ENCODE data around the gene ABCA10. TPM values are rescaled to one million over a fixed set of nuclear protein-coding genes. Genes with fewer than 3 reads are reported as not detected.

The ABCA10 gene
- polyA plus RNA-seq, 2 of the 4 experiments (the other 2 are of a cell fraction), result 0.22 to 0.66 TPM

DNA sequence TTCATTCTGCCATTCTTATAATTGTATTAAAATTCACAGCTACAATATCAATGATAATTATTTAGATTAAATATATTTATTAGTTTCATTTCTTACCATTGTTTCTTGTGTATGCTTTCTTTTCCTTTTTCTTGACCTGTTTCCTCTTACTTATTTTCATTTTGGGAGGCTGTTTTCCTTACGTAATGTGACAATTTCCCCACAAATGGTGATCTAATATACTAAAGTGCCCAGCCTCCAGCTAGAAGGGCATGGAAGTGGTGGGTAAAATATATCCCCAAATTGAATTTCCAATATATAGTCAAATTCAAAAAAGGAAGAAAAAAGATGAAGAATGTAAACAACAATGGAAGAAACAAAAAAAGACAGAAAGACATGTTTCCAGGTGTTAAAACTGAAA lies 85.5 kb downstream of the ABCA10 start:
- DNase-seq (ENCODE audit: low read depth in 1 of 2, low spot score in 1 of 2) (no peak), ATAC-seq (no peak), FAIRE-seq (no peak)
- TF ChIP-seq, protein P1, sequence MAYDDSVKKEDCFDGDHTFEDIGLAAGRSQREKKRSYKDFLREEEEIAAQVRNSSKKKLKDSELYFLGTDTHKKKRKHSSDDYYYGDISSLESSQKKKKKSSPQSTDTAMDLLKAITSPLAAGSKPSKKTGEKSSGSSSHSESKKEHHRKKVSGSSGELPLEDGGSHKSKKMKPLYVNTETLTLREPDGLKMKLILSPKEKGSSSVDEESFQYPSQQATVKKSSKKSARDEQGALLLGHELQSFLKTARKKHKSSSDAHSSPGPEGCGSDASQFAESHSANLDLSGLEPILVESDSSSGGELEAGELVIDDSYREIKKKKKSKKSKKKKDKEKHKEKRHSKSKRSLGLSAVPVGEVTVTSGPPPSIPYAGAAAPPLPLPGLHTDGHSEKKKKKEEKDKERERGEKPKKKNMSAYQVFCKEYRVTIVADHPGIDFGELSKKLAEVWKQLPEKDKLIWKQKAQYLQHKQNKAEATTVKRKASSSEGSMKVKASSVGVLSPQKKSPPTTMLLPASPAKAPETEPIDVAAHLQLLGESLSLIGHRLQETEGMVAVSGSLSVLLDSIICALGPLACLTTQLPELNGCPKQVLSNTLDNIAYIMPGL (CRISPR knock-in tag; IDR thresholded peaks at IDR 0.05; ENCODE audit: borderline replicate concordance), result no peak
- no peak for TF ChIP-seq RAD21 (conservative IDR thresholded peaks at IDR 0.05 in 1 of 2, IDR thresholded peaks at IDR 0.05 in 1 of 2)
- no peak for TF ChIP-seq CHD4 (IDR thresholded peaks at IDR 0.05; ENCODE audit: borderline replicate concordance)
- TF ChIP-seq, protein P2, sequence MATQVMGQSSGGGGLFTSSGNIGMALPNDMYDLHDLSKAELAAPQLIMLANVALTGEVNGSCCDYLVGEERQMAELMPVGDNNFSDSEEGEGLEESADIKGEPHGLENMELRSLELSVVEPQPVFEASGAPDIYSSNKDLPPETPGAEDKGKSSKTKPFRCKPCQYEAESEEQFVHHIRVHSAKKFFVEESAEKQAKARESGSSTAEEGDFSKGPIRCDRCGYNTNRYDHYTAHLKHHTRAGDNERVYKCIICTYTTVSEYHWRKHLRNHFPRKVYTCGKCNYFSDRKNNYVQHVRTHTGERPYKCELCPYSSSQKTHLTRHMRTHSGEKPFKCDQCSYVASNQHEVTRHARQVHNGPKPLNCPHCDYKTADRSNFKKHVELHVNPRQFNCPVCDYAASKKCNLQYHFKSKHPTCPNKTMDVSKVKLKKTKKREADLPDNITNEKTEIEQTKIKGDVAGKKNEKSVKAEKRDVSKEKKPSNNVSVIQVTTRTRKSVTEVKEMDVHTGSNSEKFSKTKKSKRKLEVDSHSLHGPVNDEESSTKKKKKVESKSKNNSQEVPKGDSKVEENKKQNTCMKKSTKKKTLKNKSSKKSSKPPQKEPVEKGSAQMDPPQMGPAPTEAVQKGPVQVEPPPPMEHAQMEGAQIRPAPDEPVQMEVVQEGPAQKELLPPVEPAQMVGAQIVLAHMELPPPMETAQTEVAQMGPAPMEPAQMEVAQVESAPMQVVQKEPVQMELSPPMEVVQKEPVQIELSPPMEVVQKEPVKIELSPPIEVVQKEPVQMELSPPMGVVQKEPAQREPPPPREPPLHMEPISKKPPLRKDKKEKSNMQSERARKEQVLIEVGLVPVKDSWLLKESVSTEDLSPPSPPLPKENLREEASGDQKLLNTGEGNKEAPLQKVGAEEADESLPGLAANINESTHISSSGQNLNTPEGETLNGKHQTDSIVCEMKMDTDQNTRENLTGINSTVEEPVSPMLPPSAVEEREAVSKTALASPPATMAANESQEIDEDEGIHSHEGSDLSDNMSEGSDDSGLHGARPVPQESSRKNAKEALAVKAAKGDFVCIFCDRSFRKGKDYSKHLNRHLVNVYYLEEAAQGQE (IDR thresholded peaks at IDR 0.05), result no peak
- TF ChIP-seq RNF2 (IDR thresholded peaks at IDR 0.05; ENCODE audit: borderline replicate concordance, low read depth), result no peak
- TF ChIP-seq NFE2L2 (conservative IDR thresholded peaks at IDR 0.05; ENCODE audit: low read length), result no peak
- TF ChIP-seq E2F6 (IDR thresholded peaks at IDR 0.05; ENCODE audit: borderline replicate concordance, low read depth), result no peak
- TF ChIP-seq TP53 (CRISPR knock-in tag; IDR thresholded peaks at IDR 0.05), result no peak
- TF ChIP-seq SREBF2 (IDR thresholded peaks at IDR 0.05), result no peak
- no peak for TF ChIP-seq EHMT2 (IDR thresholded peaks at IDR 0.05; ENCODE audit: low read depth)
- no peak for TF ChIP-seq HOXA7 (CRISPR knock-in tag; IDR thresholded peaks at IDR 0.05)
- no peak for TF ChIP-seq RARB (CRISPR knock-in tag; IDR thresholded peaks at IDR 0.05)
- TF ChIP-seq HDAC2 (IDR thresholded peaks at IDR 0.05), result no peak
- TF ChIP-seq ZSCAN20 (CRISPR knock-in tag; IDR thresholded peaks at IDR 0.05), result no peak
- TF ChIP-seq SMC3 (IDR thresholded peaks at IDR 0.05), result no peak
- TF ChIP-seq TFCP2L1 (CRISPR knock-in tag; IDR thresholded peaks at IDR 0.05), result no peak
- WGBS (ENCODE audit: missing lambda C conversion rate), result 87% methylated on average over 1 of the region's 1 CpG
- no peaks in the 10 kb centered on the region for H3K9me3 ChIP-seq
- ChIA-PET CTCF (no interaction called here), POLR2A (no interaction called here)
- H3K4me2 ChIP-seq, result peak overlapping the region; percentile 17; the same call in 2 of the 3 replicates
- H3K27ac ChIP-seq, result no peak overlapping the region
- H3K4me3 ChIP-seq, result no peak overlapping the region
- peaks cover 8% of the 10 kb centered on the region; the same call in 2 of the 3 replicates for H3K4me1 ChIP-seq

- DNase-seq (ENCODE audit: low read depth in 1 of 2, low spot score in 1 of 2), result no peak
- peak overlapping the region; percentile 44 for H3K4me2 ChIP-seq
- TF ChIP-seq ESRRA (IDR thresholded peaks at IDR 0.05; ENCODE audit: borderline replicate concordance, low read length), result no peak
- TF ChIP-seq CHD2 (IDR thresholded peaks at IDR 0.05; ENCODE audit: low read length, partially characterized antibody), result no peak
- TF ChIP-seq FOSL2 (IDR thresholded peaks at IDR 0.05), result no peak
- no peak for TF ChIP-seq FOSL2 (CRISPR knock-in tag; IDR thresholded peaks at IDR 0.05)
- no peak for TF ChIP-seq EHMT2 (IDR thresholded peaks at IDR 0.05; ENCODE audit: low read depth)
- no peak for TF ChIP-seq EHF (CRISPR knock-in tag; IDR thresholded peaks at IDR 0.05)
- no peak for TF ChIP-seq HEYL (CRISPR knock-in tag; IDR thresholded peaks at IDR 0.05)
- no peak for TF ChIP-seq BHLHE40 (IDR thresholded peaks at IDR 0.05; ENCODE audit: low read depth, low read length)
- TF ChIP-seq SREBF2 (IDR thresholded peaks at IDR 0.05), result no peak
- no peak for TF ChIP-seq MAZ (IDR thresholded peaks at IDR 0.05; ENCODE audit: borderline replicate concordance, low read depth, low read length)
- no peak for TF ChIP-seq CEBPB (IDR thresholded peaks at IDR 0.05)
- no peak for TF ChIP-seq E2F6 (IDR thresholded peaks at IDR 0.05; ENCODE audit: borderline replicate concordance, low read depth)
- TF ChIP-seq, protein P2 (IDR thresholded peaks at IDR 0.05), result no peak
- TF ChIP-seq KDM1A (IDR thresholded peaks at IDR 0.05; ENCODE audit: low read depth), result no peak
- TF ChIP-seq RCOR1 (IDR thresholded peaks at IDR 0.05; ENCODE audit: low read depth, low read length), result no peak
Measured at GRCh38 chr17:69142175-69142802, 86.3 kb downstream of the ABCA10 start.

More at GRCh38 chr17:69142175-69142802, 86.3 kb downstream of the ABCA10 start:
- Histone ChIP-seq H3K4me3 (no peak overlapping the region), H3K4me1 (peaks cover 8% of the 10 kb centered on the region; the same call in 2 of the 3 replicates), H3K27ac (no peak overlapping the region), H3K9me3 (no peaks in the 10 kb centered on the region)
- WGBS (ENCODE audit: missing lambda C conversion rate), result 38% methylated on average over 3 of the region's 3 CpGs
- ChIA-PET POLR2A (no interaction called here), CTCF (no interaction called here)
- no peak for ATAC-seq
- no peak for FAIRE-seq
